IMR-90 (cell line): ENCODE measurements around the gene VWA5A.

Source experiments
- CHD1 ChIP-seq: IDR thresholded peaks from 2 replicates; pipeline ENCODE4 v1.6.1; 2012; ENCODE audit warnings: low read depth, low read length, improper control_type of control experiment
- CTCF ChIP-seq: conservative IDR thresholded peaks from 2 replicates; pipeline ENCODE4 v1.5.1; 2012; ENCODE audit warnings: mild to moderate bottlenecking, low read depth, low read length, improper control_type of control experiment

GRCh38 chr11:124168796-124169195, 53.5 kb downstream of the VWA5A start:
- TF ChIP-seq CTCF (no peak), CHD1 (no peak)
